Right atrium auricular region (tissue), 2 donors: Measurements from ENCODE around the gene XRCC3. TPM values are rescaled to one million over a fixed set of nuclear protein-coding genes. Genes with fewer than 3 reads are reported as not detected.

ENCODE experiments used
- DNase-seq: peaks from one replicate; pipeline ENCODE4 v3.0.0-alpha.2; 2019; ENCODE audit warnings: low spot score
- H3K27ac ChIP-seq, 2 donors: fragments of 200-600 bp; sonication (generic); 1 replicate in 1 of 2; 2 replicates in 1 of 2; pipeline ENCODE4 v1.5.1; 2016 to 2019
- H3K27me3 ChIP-seq, 2 donors: fragments of 200-600 bp; sonication (generic); one replicate each; pipeline versions ENCODE4 v1.5.1 to v1.6.0; 2017 to 2019
- H3K36me3 ChIP-seq: fragments of 200-600 bp; sonication (generic); one replicate; pipeline ENCODE4 v1.5.1; 2016
- H3K4me1 ChIP-seq, 2 donors: fragments of 200-600 bp; sonication (generic); one replicate each; pipeline versions ENCODE4 v1.5.1 to v1.6.0; 2017 to 2019
- H3K4me3 ChIP-seq, 2 donors: fragments of 200-600 bp; sonication (generic); 1 replicate in 1 of 2; 2 replicates in 1 of 2; pipeline ENCODE4 v1.5.1; 2017 to 2019; ENCODE audit warnings: mild to moderate bottlenecking in 1 of 2, moderate library complexity in 1 of 2
- H3K9me3 ChIP-seq, 2 donors: fragments of 200-600 bp; sonication (generic); one replicate each; pipeline ENCODE4 v1.5.1; 2019
- CTCF ChIP-seq, 2 donors: fragments of 200-600 bp; sonication (generic); IDR thresholded peaks; one replicate each; pipeline ENCODE4 v1.5.1; 2019; ENCODE audit warnings: antibody characterized with exemption in 2 of 2
- total RNA-seq, 2 donors: library from RNA; depleted of rRNA; stranded (reverse); fragments of >200 nt; gene quantifications; one replicate each; pipeline ENCODE4 v1.1.0, GENCODE V29; 2016

Gene XRCC3
- total RNA-seq, 2 donors from 2014 or later = 2.1 to 3.6 TPM

- no peak for TF ChIP-seq CTCF (IDR thresholded peaks at IDR 0.05)
- Histone ChIP-seq H3K9me3 (no peaks in the 10 kb centered on the region), H3K36me3 (peaks cover 45% of the 10 kb centered on the region), H3K4me1 (no peaks in the 10 kb centered on the region), H3K27me3 (no peaks in the 10 kb centered on the region), H3K4me3 (no peak overlapping the region), H3K27ac (no peak overlapping the region)
- DNase-seq = no peak
These were observed 39.8 kb upstream of the XRCC3 start for GRCh38 chr14:103755060-103755459.

DNA sequence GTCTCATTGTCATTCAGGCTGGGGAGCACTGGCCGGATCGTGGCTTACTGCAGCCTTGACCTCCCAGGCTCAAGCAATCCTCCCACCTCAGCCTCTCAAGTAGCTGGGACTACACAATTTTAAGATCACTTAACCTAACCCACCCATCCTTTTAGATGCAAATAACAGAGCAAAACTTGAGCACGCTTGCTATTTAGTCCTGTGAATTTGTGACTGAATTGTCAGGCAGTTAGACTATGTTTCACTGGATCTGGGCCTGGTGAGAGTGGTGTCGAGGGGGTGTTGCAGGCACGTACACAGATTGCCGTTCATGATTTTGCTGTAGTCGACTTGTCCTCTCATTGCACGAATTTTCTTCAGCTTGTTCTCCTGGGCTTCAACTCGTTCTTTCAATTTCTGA lies 38.5 kb upstream of the XRCC3 start:
- TF ChIP-seq CTCF (IDR thresholded peaks at IDR 0.05) = no peak
- no peak for DNase-seq
- H3K4me1 ChIP-seq = no peaks in the 10 kb centered on the region
- peaks cover 58% of the 10 kb centered on the region for H3K36me3 ChIP-seq
- no peak overlapping the region for H3K27ac ChIP-seq
- no peaks in the 10 kb centered on the region for H3K9me3 ChIP-seq
- H3K4me3 ChIP-seq = no peak overlapping the region
- no peaks in the 10 kb centered on the region for H3K27me3 ChIP-seq

GRCh38 chr14:103749860-103750259 lies 34.6 kb upstream of the XRCC3 start:
- TF ChIP-seq CTCF (IDR thresholded peaks at IDR 0.05) = no peak
- no peak for DNase-seq
- no peak overlapping the region for H3K27ac ChIP-seq
- H3K27me3 ChIP-seq = no peaks in the 10 kb centered on the region
- H3K36me3 ChIP-seq = peaks cover 88% of the 10 kb centered on the region
- H3K4me3 ChIP-seq = no peak overlapping the region
- no peaks in the 10 kb centered on the region for H3K9me3 ChIP-seq
- H3K4me1 ChIP-seq = no peaks in the 10 kb centered on the region

DNA sequence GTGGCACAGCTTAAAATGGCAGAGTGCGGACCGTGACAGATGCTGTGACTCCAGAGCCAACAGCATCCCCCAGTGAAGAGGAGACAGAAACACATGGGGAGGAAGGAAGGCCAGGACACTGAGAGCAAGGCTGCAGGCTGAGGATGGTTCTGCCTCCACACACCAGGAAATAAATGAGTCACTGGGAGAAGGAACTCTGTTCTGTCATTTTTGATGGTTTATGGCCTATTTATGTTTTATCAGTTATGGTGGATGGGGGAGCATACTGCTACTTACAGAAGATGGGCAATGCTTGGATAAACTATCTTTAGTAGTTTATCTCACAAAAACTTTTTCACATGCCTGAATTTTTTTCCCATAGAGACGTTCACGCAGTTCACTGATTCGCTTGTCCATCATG lies 34.2 kb upstream of the XRCC3 start:
- peaks cover 90% of the 10 kb centered on the region for H3K36me3 ChIP-seq
- H3K27ac ChIP-seq = no peak overlapping the region
- DNase-seq = no peak
- H3K9me3 ChIP-seq = no peaks in the 10 kb centered on the region
- no peaks in the 10 kb centered on the region for H3K27me3 ChIP-seq
- no peak overlapping the region for H3K4me3 ChIP-seq
- no peaks in the 10 kb centered on the region for H3K4me1 ChIP-seq
- no peak for TF ChIP-seq CTCF (IDR thresholded peaks at IDR 0.05)

DNA sequence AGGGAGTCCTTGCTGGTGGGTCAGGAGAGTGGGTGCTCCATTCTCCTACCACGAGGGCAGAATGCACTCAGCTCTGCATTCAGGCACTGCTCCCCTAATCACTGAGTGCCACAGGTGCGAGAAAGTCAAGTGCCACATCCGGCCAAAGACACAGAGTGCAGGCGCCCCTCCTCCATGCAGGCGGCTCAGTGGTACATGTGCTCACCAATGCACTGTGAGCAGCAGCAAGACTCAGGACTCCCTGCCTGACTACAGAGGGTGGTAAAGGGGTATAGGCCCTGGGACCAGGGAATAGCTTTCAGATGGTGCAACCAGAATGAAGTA lies 33.2 kb upstream of the XRCC3 start:
- no peak overlapping the region for H3K4me3 ChIP-seq
- no peaks in the 10 kb centered on the region for H3K9me3 ChIP-seq
- TF ChIP-seq CTCF (IDR thresholded peaks at IDR 0.05) = no peak
- DNase-seq = no peak
- H3K27me3 ChIP-seq = no peaks in the 10 kb centered on the region
- H3K36me3 ChIP-seq = peaks cover 89% of the 10 kb centered on the region
- no peaks in the 10 kb centered on the region for H3K4me1 ChIP-seq
- no peak overlapping the region for H3K27ac ChIP-seq

GRCh38 chr14:103746701-103747100 lies 31.4 kb upstream of the XRCC3 start:
- no peaks in the 10 kb centered on the region for H3K27me3 ChIP-seq
- H3K4me1 ChIP-seq = no peaks in the 10 kb centered on the region
- no peak overlapping the region for H3K4me3 ChIP-seq
- no peak for DNase-seq
- H3K27ac ChIP-seq = no peak overlapping the region
- no peaks in the 10 kb centered on the region for H3K9me3 ChIP-seq
- no peak for TF ChIP-seq CTCF (IDR thresholded peaks at IDR 0.05)
- peaks cover 84% of the 10 kb centered on the region for H3K36me3 ChIP-seq
